ENCODE measurements around the gene FOXR1. TPM values are rescaled to one million over a fixed set of nuclear protein-coding genes. Genes with fewer than 3 reads are reported as not detected.
"Not testable (repeated sequence)": the region's sequence is repeated elsewhere in the genome, so short reads cannot be mapped to it uniquely, and the experiment has no call there.

FOXR1 gene
- total RNA-seq, 3 donors from 2014 or later, result not detected

DNA sequence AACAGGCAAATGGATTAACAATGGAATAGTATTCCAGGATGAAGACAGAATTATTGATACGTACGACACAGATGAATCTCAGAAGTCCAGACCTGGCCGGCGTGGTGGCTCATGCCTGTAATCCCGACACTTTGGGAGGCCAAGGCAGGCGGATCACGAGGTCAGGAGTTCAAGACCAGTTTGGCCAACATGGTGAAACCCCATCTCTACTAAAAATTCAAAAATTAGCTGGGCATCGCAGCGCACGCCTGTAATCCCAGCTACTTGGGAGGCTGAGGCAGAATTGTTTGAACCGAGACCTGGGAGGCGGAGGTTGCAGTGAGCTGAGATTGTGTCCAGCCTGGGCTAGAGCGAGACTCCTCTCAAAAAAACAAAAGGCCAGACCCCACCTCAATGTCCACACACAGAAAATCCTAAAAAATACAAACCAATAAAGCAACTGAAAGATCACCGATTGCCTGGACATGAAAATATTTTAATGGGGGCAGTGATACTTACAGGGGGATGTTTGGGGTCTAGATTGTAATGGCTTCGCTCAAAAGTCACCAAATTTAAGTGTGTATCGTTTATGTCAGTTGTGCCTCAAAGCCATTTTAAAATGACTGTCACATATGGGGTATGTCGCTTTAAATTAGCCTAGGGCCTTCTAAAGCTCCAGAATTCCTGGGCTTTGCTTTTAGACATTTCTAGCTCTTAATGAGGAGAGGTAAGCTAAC is 42.8 kb downstream of the FOXR1 start:
- Histone ChIP-seq H3K4me3 (no peak overlapping the region), H3K36me3 (peaks cover 3% of the 10 kb centered on the region), H3K9me3 (no peaks in the 10 kb centered on the region), H3K4me1 (no peaks in the 10 kb centered on the region), H3K27me3 (no peaks in the 10 kb centered on the region), H3K27ac (no peak overlapping the region)
- no peak for DNase-seq (ENCODE audit: low spot score in 2 of 2)
- intact Hi-C loops (cut with DNase I; ENCODE audit: low total_unique reads), result no loop called here
- TF ChIP-seq, protein P1, sequence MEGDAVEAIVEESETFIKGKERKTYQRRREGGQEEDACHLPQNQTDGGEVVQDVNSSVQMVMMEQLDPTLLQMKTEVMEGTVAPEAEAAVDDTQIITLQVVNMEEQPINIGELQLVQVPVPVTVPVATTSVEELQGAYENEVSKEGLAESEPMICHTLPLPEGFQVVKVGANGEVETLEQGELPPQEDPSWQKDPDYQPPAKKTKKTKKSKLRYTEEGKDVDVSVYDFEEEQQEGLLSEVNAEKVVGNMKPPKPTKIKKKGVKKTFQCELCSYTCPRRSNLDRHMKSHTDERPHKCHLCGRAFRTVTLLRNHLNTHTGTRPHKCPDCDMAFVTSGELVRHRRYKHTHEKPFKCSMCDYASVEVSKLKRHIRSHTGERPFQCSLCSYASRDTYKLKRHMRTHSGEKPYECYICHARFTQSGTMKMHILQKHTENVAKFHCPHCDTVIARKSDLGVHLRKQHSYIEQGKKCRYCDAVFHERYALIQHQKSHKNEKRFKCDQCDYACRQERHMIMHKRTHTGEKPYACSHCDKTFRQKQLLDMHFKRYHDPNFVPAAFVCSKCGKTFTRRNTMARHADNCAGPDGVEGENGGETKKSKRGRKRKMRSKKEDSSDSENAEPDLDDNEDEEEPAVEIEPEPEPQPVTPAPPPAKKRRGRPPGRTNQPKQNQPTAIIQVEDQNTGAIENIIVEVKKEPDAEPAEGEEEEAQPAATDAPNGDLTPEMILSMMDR (IDR thresholded peaks at IDR 0.05), result no peak
- TF ChIP-seq POLR2AphosphoS5 (IDR thresholded peaks at IDR 0.05) (no peak), POLR2A (IDR thresholded peaks at IDR 0.05) (no peak)

DNA sequence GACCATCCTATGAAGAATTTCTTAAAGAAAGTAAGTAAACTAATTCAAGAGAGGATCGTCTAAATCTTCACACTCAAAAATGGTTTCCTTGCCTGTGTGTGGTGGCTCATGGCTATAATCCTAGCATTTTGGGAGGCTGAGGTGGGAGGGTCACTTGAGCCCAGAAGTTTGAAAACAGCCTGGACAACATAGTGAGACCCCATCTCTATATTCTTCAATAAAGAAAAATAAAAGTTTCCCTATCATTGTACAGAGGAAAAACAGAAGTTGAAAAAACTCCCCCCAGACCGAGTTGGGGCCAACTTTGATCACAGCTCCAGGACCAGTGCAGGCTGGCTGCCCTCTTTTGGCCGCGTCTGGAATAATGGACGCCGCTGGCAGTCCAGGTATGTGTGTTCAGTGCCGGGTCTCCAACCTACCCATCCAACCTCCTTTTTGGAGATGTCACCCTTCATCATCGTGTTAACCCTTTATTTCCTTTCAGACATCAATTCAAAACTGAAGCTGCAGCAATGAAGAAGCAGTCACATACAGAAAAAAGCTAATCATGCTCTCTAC is 43.6 kb downstream of the FOXR1 start:
- Histone ChIP-seq H3K36me3 (peaks cover 3% of the 10 kb centered on the region), H3K9me3 (no peaks in the 10 kb centered on the region), H3K27me3 (no peaks in the 10 kb centered on the region), H3K27ac (no peak overlapping the region), H3K4me1 (peaks cover 3 to 6% of the 10 kb centered on the region in 2 donors), H3K4me3 (no peak overlapping the region)
- TF ChIP-seq, protein P1 (IDR thresholded peaks at IDR 0.05), result no peak
- TF ChIP-seq POLR2AphosphoS5 (IDR thresholded peaks at IDR 0.05) (no peak), POLR2A (IDR thresholded peaks at IDR 0.05) (no peak)
- DNase-seq (ENCODE audit: low spot score in 2 of 2), result no peak
- intact Hi-C loops (cut with DNase I; ENCODE audit: low total_unique reads), result no loop called here

DNA sequence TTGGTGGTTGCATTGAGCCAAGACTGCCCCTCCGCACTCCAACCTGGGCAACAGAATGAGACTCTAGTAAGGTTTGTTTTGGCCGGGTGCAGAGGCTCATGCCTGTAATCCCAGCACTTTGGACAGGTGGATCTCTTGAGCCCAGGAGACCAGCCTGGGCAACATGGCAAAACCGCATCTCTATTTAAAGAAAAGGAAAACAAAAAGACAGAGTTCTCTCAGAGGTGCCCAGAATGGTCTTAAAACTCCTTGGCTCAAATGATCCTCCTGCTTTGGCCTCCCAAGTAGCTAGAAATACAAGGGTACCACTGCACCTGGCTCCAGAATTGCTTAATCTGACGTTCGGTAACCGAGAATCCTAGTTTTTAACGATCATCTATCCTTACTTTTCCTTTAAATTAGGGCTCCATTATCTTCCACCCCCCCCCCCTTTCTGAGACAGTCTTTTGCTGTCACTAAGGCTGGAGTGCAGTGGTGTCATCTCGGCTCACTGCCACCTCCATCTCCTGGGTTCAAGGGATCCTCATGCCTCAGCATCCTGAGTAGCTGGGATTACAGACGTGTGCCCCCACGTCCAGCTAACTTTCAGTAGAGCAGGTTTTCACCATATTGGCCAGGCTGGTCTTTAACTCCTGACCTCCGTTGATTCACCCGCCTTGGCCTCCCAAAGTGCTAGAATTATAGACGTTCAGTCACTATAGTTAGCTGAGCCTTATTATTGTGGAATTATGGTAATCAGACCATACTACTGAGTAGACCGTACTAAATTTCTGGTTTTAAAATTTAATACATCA is 44.9 kb downstream of the FOXR1 start:
- peaks cover 3% of the 10 kb centered on the region for H3K36me3 ChIP-seq
- DNase-seq (ENCODE audit: low spot score in 2 of 2), result no peak
- TF ChIP-seq POLR2A (IDR thresholded peaks at IDR 0.05), result no peak
- TF ChIP-seq POLR2AphosphoS5 (IDR thresholded peaks at IDR 0.05), result no peak
- TF ChIP-seq, protein P1 (IDR thresholded peaks at IDR 0.05), result no peak
- no peaks in the 10 kb centered on the region for H3K9me3 ChIP-seq
- H3K4me1 ChIP-seq, result peaks cover 4 to 15% of the 10 kb centered on the region in 2 donors
- H3K27me3 ChIP-seq, result no peaks in the 10 kb centered on the region
- intact Hi-C loops (cut with DNase I; ENCODE audit: low total_unique reads), result no loop called here
- H3K4me3 ChIP-seq, result peak overlapping the region; percentile 73 to 98 (median 89)
- peak overlapping the region in 1 of 2 donors; percentile 94 for H3K27ac ChIP-seq

DNA sequence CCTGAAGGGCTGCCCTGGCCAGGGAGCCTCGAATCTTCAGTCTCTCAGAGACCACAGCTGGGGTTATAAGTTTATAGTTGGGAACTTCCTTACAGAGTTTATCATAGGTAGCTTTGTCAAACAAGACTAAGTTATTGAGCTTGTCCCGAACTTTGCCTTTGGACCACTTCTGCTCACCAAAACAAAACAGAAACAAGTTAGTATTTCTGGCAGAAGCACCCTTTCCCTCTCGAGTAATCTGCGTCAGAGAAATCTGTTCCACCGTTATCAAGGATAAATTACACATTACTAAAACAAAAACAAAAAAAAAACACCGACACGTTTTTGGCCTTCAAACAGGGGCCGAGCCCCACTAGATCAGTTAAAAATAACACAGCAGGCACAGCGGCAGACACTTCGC is 45.8 kb downstream of the FOXR1 start:
- Histone ChIP-seq H3K27ac (peak overlapping the region; percentile 94 to 97), H3K4me3 (peak overlapping the region; percentile 73 to 98 (median 89)), H3K4me1 (peaks cover 4 to 17% of the 10 kb centered on the region in 2 donors)
- H3K36me3 ChIP-seq; intact Hi-C loops (cut with DNase I; ENCODE audit: low total_unique reads); DNase-seq (ENCODE audit: low spot score in 2 of 2); H3K27me3 ChIP-seq; H3K9me3 ChIP-seq: not testable (repeated sequence)

DNA sequence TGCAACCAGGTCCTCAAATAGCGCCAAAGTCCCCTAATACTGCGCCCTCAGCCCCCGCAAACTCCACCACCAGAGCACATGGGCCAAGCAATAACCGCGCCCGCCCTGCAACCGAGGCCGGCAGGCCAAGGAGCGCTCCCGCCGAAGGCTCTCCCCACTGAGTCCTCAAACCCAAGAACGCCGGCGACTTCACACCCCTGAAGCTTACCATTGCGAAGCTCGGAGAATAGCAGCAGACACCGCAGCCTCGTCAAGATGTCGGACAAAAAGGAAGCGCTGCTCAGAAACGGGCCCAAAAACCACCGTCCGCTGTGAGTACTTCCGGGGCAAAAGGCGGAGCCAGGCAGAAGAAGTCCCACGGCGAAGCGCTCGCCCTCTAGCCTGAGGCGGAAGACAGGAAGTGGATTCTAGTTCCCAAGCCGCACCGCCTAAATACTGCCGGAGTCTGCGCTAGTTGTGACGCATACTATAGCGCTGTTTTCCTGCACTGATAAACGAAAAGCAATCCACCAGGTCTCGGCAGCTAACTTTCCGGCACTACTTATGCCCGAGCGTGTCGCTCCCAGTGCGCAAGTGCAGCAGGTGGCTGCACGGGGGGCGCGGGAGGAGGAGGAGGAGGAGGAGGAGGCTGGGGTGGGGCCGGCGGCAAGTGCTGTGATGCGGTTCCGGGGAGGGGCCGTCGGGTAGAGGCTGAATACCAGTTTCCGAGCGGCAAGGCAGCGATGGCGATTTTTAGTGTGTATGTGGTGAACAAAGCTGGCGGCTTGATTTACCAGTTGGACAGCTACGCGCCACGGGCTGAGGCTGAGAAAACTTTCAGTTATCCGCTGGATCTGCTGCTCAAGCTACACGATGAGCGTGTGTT is 46.7 kb downstream of the FOXR1 start, which contains the start of the genes RPS25 and TRAPPC4:
Gene RPS25 (minus strand): TSS at position 270 of the 865 bp plus-strand sequence. CDS start 59 bp downstream, at position 211.
Gene TRAPPC4 (plus strand): TSS at position 693 of the 865 bp plus-strand sequence. CDS start 30 bp downstream, at position 723.
- peak within 1 kb of the TSS; percentile 73 to 98 (median 89) for H3K4me3 ChIP-seq
- intact Hi-C loops (cut with DNase I; ENCODE audit: low total_unique reads), result no loop called here
- H3K4me1 ChIP-seq, result peaks cover 4 to 17% of the 10 kb centered on the region in 2 donors
- H3K27me3 ChIP-seq, result no peaks in the 10 kb centered on the region
- H3K9me3 ChIP-seq, result no peaks in the 10 kb centered on the region
- peaks cover 3% of the 10 kb centered on the region for H3K36me3 ChIP-seq
- peak; percentile 93 to 94 for DNase-seq (ENCODE audit: low spot score in 2 of 2)
- H3K27ac ChIP-seq, result peak within 1 kb of the TSS; percentile 94 to 97
- TF ChIP-seq, protein P1 (IDR thresholded peaks at IDR 0.05), result peak in 1 of 3 donors; percentile 6
- TF ChIP-seq POLR2A (IDR thresholded peaks at IDR 0.05) (peak; percentile 38), POLR2AphosphoS5 (IDR thresholded peaks at IDR 0.05) (peak; percentile 83 to 93 (median 89))

All from breast epithelium (tissue), 4 donors.